A673 (cell line): Measurements from ENCODE around the gene MARCO.

Source experiments
- CTCF ChIP-seq: fragments of 300-800, 200-600 bp; sonication (generic); conservative IDR thresholded peaks from 2 replicates; pipeline ENCODE4 v1.5.1; 2017; ENCODE audit warnings: low read depth, mild to moderate bottlenecking, antibody characterized with exemption, low read length, moderate library complexity, mixed read lengths
- EZH2 ChIP-seq: fragments of 200-600 bp; sonication (generic); IDR thresholded peaks from 2 replicates; pipeline ENCODE4 v1.6.1; 2017; ENCODE audit warnings: borderline replicate concordance, low read depth, mild to moderate bottlenecking, mixed read lengths, antibody characterized with exemption, low read length; ENCODE audit not compliant: poor library complexity, severe bottlenecking

- TF ChIP-seq CTCF (no peak), EZH2 (no peak)
Measured at GRCh38 chr2:119025762-119026351, 83.9 kb downstream of the MARCO start.
